PC-3 (cell line): ENCODE measurements around the gene PNMA6E. TPM values are rescaled to one million over a fixed set of nuclear protein-coding genes. Genes with fewer than 3 reads are reported as not detected.

Experiments
- ATAC-seq: fragments of 200-7000 bp; cut with Tn5 transposase; 2 replicates; pipeline ENCODE4 v1.9.1; 2020; ENCODE audit warnings: mild to moderate bottlenecking, moderate library complexity
- BruUV-seq: library from RNA; stranded (reverse); fragments of 400-500 nt; replicated peaks from 2 replicates; lab custom pipeline; 2021; lab: Mats Ljungman, UMichigan
- CTCF ChIA-PET: fragments of 300-600 bp; sonication (Branson Sonifier 250); formaldehyde crosslinking; loops from one replicate; lab custom pipeline; 2022; ENCODE audit warnings: antibody characterized with exemption; lab: Charles Lee
- POLR2A ChIA-PET: fragments of 300-600 bp; sonication (Branson Sonifier 250); formaldehyde crosslinking; loops from one replicate; lab custom pipeline; 2022; ENCODE audit warnings: antibody characterized with exemption; ENCODE audit not compliant: unreplicated experiment; lab: Charles Lee
- DNase-seq: peaks from one replicate; pipeline ENCODE4 v3.0.0-alpha.2; 2015
- H2AFZ ChIP-seq: fragments of 300-600 bp; sonication (generic); 2 replicates; pipeline ENCODE4 v1.6.0; 2016; ENCODE audit warnings: antibody characterized with exemption, low read length
- H3F3A ChIP-seq: fragments of 300-600 bp; sonication (generic); one replicate; pipeline ENCODE4 v1.6.0; 2017; ENCODE audit warnings: antibody characterized with exemption, low read length, control low read depth, mild to moderate bottlenecking; ENCODE audit not compliant: unreplicated experiment
- H3K27ac ChIP-seq: fragments of 300-600 bp; sonication (generic); 2 replicates; pipeline ENCODE4 v1.5.1; 2016; ENCODE audit warnings: mild to moderate bottlenecking, low read length
- H3K27me3 ChIP-seq: fragments of 300-600 bp; sonication (generic); 2 replicates; pipeline ENCODE4 v1.6.1; 2016; ENCODE audit warnings: low read length, mixed read lengths
- H3K36me3 ChIP-seq: fragments of 300-600 bp; sonication (generic); 2 replicates; pipeline ENCODE4 v1.6.1; 2016; ENCODE audit warnings: low read depth, mixed run types, low read length, mixed read lengths
- H3K4me1 ChIP-seq: fragments of 300-600 bp; sonication (generic); 2 replicates; pipeline ENCODE4 v1.5.1; 2016; ENCODE audit warnings: low read length; ENCODE audit not compliant: insufficient read depth
- H3K4me2 ChIP-seq: fragments of 300-600 bp; sonication (generic); 2 replicates; pipeline ENCODE4 v1.6.0; 2016; ENCODE audit warnings: low read length
- H3K4me3 ChIP-seq: fragments of 300-600 bp; sonication (generic); 2 replicates; pipeline ENCODE4 v1.5.1; 2016; ENCODE audit warnings: mild to moderate bottlenecking, low read length, mixed read lengths
- H3K79me2 ChIP-seq: fragments of 300-600 bp; sonication (generic); 2 replicates; pipeline ENCODE4 v1.6.1; 2017; ENCODE audit warnings: low read length, mixed read lengths
- H3K9ac ChIP-seq: fragments of 300-600 bp; sonication (generic); 2 replicates; pipeline ENCODE4 v1.6.0; 2016; ENCODE audit warnings: mild to moderate bottlenecking, low read length
- H3K9me2 ChIP-seq: fragments of 300-600 bp; sonication (generic); replicated peaks from 2 replicates; pipeline ENCODE4 v1.6.1; 2016; ENCODE audit warnings: mixed run types, low read length, mixed read lengths
- H3K9me3 ChIP-seq: fragments of 300-600 bp; sonication (generic); 2 replicates; pipeline ENCODE4 v1.6.1; 2016; ENCODE audit warnings: low read length, mixed read lengths
- H4K20me1 ChIP-seq: fragments of 300-600 bp; sonication (generic); 2 replicates; pipeline ENCODE4 v1.6.1; 2016; ENCODE audit warnings: low read length, mixed read lengths
- CTCF ChIP-seq: fragments of 300-600 bp; sonication (generic); conservative IDR thresholded peaks from 2 replicates; pipeline ENCODE4 v1.5.1; 2017; ENCODE audit warnings: antibody characterized with exemption, low read depth, mild to moderate bottlenecking, low read length
- EZH2 ChIP-seq: fragments of 300-600 bp; sonication (generic); IDR thresholded peaks from one replicate; pipeline ENCODE4 v1.6.1; 2017; ENCODE audit warnings: antibody characterized with exemption, mild to moderate bottlenecking, low read length; ENCODE audit not compliant: unreplicated experiment
- EZH2phosphoT487 ChIP-seq: fragments of 300-600 bp; sonication (generic); IDR thresholded peaks from 2 replicates; pipeline ENCODE4 v1.6.1; 2018; ENCODE audit warnings: mild to moderate bottlenecking, antibody characterized with exemption, low read length, borderline replicate concordance
- intact Hi-C: fragments of 100-400 bp; cut with micrococcal nuclease; formaldehyde crosslinking; loops from 2 replicates; pipeline ENCODE4 v1.9.0; 2023
- total RNA-seq: library from RNA; depleted of rRNA; stranded (reverse); fragments of >200 nt; gene quantifications from 2 replicates; pipeline ENCODE4 v1.2.3, GENCODE V29; 2014

The PNMA6E gene
- total RNA-seq, 1 experiment from 2014 or later: not detected

DNA sequence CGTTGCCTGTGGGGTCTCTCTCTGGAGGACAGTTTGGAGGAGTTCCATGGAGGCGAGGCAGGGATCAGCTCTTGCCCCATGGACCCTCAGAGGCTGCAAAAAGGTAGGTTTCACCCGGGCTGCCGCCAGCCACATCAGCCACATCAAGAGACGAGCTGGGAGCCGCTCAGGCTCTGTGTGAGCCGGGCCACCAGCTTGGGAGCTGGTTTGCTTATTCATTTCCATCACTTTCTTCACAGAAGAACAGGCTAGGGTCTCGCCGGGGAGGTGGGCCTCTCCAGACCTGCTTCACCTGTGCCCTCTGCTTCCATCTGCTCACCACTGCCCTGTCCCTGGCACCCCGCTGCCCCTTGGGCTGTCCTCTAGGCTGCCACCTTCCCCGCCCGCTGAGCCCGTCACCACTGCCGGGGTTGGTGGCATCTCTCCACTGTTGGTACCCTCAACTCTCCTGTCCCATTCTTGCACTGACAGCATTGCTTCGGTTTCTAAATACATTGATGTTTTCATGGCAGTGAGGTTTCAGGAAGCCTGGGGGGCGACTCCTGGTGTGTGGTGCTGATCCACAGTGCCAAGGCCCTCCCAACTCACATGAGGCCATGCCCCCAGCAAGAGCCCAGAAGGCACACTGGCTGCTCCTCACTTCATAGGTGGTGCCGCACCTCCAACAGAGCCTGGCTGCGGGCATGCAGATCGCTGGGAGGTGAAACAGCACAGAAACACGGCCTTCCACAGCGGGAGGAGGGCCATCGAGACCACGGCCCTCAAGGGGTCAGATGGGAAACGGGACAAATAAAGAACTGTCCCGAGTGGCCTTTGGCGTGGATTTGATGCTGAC, 49.2 kb upstream of the PNMA6E start:
- no peak for TF ChIP-seq CTCF
- no peak for TF ChIP-seq EZH2
- TF ChIP-seq EZH2phosphoT487: no peak
- BruUV-seq: no TSS peak
- no peaks in the 10 kb centered on the region for H3K79me2 ChIP-seq
- H3K9me2 ChIP-seq: no peaks in the 10 kb centered on the region
- no peaks in the 10 kb centered on the region for H3K4me1 ChIP-seq
- H2AFZ ChIP-seq: no peak overlapping the region
- ChIA-PET POLR2A (no interaction called here), CTCF (no interaction called here)
- H3K27me3 ChIP-seq: no peaks in the 10 kb centered on the region
- DNase-seq (no peak), ATAC-seq (no peak)
- intact Hi-C loops: no loop called here
- H4K20me1 ChIP-seq: no peaks in the 10 kb centered on the region
- no peak overlapping the region for H3K9ac ChIP-seq
- H3K9me3 ChIP-seq: no peaks in the 10 kb centered on the region
- H3K4me3 ChIP-seq: no peak overlapping the region
- no peak overlapping the region for H3K4me2 ChIP-seq
- no peaks in the 10 kb centered on the region for H3K36me3 ChIP-seq
- H3K27ac ChIP-seq: no peak overlapping the region
- no peaks in the 10 kb centered on the region for H3F3A ChIP-seq

GRCh38 chrX:153449368-153450113, 48.4 kb upstream of the PNMA6E start:
- Histone ChIP-seq H3K4me2 (no peak overlapping the region), H3K9ac (no peak overlapping the region), H3K9me2 (no peaks in the 10 kb centered on the region), H2AFZ (no peak overlapping the region), H3K27ac (no peak overlapping the region), H3K27me3 (no peaks in the 10 kb centered on the region), H3K4me1 (no peaks in the 10 kb centered on the region), H3F3A (no peaks in the 10 kb centered on the region), H3K9me3 (no peaks in the 10 kb centered on the region), H3K36me3 (no peaks in the 10 kb centered on the region), H3K79me2 (no peaks in the 10 kb centered on the region), H4K20me1 (no peaks in the 10 kb centered on the region), H3K4me3 (no peak overlapping the region)
- TF ChIP-seq EZH2phosphoT487: no peak
- DNase-seq (no peak), ATAC-seq (no peak)
- ChIA-PET POLR2A (no interaction called here), CTCF (no interaction called here)
- intact Hi-C loops: no loop called here
- BruUV-seq: no TSS peak

GRCh38 chrX:153448556-153449367, 47.6 kb upstream of the PNMA6E start:
- Histone ChIP-seq H3K4me1 (peaks cover 1% of the 10 kb centered on the region; the same call in 1 of the 2 replicates), H4K20me1 (no peaks in the 10 kb centered on the region), H3K4me3 (no peak overlapping the region), H3K9ac (no peak overlapping the region), H3F3A (no peaks in the 10 kb centered on the region), H3K36me3 (no peaks in the 10 kb centered on the region), H3K4me2 (no peak overlapping the region), H2AFZ (no peak overlapping the region), H3K27me3 (no peaks in the 10 kb centered on the region), H3K9me2 (no peaks in the 10 kb centered on the region), H3K9me3 (no peaks in the 10 kb centered on the region), H3K27ac (no peak overlapping the region), H3K79me2 (no peaks in the 10 kb centered on the region)
- no peak for TF ChIP-seq EZH2phosphoT487
- TF ChIP-seq EZH2: no peak
- TF ChIP-seq CTCF: no peak
- CTCF ChIA-PET: no interaction called here
- ATAC-seq: no peak
- BruUV-seq: no TSS peak
- no peak for DNase-seq
- POLR2A ChIA-PET: no interaction called here
- intact Hi-C loops: no loop called here
